GM20431 (cell line): ENCODE data around the gene ARID3B.
"Not testable (repeated sequence)": the region's sequence is repeated elsewhere in the genome, so short reads cannot be mapped to it uniquely, and the experiment has no call there.

Experiments
- in situ Hi-C: fragments of 300-500 bp; cut with MseI, MboI; formaldehyde crosslinking; loops from one replicate; pipeline ENCODE4 v1.15.0; 2020; ENCODE audit warnings: low sequenced_read_pairs; ENCODE audit not compliant: unreplicated experiment

The ARID3B gene

GRCh38 chr15:74531144-74531811, 9.7 kb upstream of the ARID3B start:
- in situ Hi-C loops: no loop called here

- in situ Hi-C loops: no loop called here
Observed at GRCh38 chr15:74535388-74536084, 5.5 kb upstream of the ARID3B start.

- in situ Hi-C loops: no loop called here
Observed at GRCh38 chr15:74537736-74538135, 3.3 kb upstream of the ARID3B start.

GRCh38 chr15:74539521-74539920, 1.5 kb upstream of the ARID3B start:
- in situ Hi-C loops: not testable (repeated sequence)

GRCh38 chr15:74540161-74540760, 759 bp upstream of the ARID3B start:
- in situ Hi-C loops: no loop called here

GRCh38 chr15:74541494-74542165, 610 bp downstream of the ARID3B start:
- in situ Hi-C loops: no loop called here

GRCh38 chr15:74542166-74543042, 1.4 kb downstream of the ARID3B start:
- in situ Hi-C loops: no loop called here

- in situ Hi-C loops: no loop called here
Observed at GRCh38 chr15:74543043-74543422, 2.0 kb downstream of the ARID3B start.

GRCh38 chr15:74543583-74543982, 2.6 kb downstream of the ARID3B start:
- in situ Hi-C loops: no loop called here

GRCh38 chr15:74545086-74545485, 4.1 kb downstream of the ARID3B start:
- in situ Hi-C loops: no loop called here

GRCh38 chr15:74545776-74546656, 5.0 kb downstream of the ARID3B start:
- in situ Hi-C loops: no loop called here

GRCh38 chr15:74547616-74548015, 6.6 kb downstream of the ARID3B start:
- in situ Hi-C loops: no loop called here

GRCh38 chr15:74548241-74548640, 7.2 kb downstream of the ARID3B start:
- in situ Hi-C loops: no loop called here

- in situ Hi-C loops: no loop called here
Observed at GRCh38 chr15:74549816-74550215, 8.8 kb downstream of the ARID3B start.

- in situ Hi-C loops: no loop called here
Observed at GRCh38 chr15:74551714-74552113, 10.7 kb downstream of the ARID3B start.

- in situ Hi-C loops: no loop called here
Observed at GRCh38 chr15:74552773-74553441, 11.9 kb downstream of the ARID3B start.

GRCh38 chr15:74555192-74555591, 14.2 kb downstream of the ARID3B start:
- in situ Hi-C loops: no loop called here

GRCh38 chr15:74558706-74559105, 17.7 kb downstream of the ARID3B start:
- in situ Hi-C loops: no loop called here

GRCh38 chr15:74563442-74563841, 22.4 kb downstream of the ARID3B start:
- in situ Hi-C loops: no loop called here
